ENCODE results near the gene RYR2.

RYR2 gene

GRCh38 chr1:237444120-237444790 lies 402.3 kb downstream of the RYR2 start:
- no peak for DNase-seq (ENCODE audit: low spot score)

DNA sequence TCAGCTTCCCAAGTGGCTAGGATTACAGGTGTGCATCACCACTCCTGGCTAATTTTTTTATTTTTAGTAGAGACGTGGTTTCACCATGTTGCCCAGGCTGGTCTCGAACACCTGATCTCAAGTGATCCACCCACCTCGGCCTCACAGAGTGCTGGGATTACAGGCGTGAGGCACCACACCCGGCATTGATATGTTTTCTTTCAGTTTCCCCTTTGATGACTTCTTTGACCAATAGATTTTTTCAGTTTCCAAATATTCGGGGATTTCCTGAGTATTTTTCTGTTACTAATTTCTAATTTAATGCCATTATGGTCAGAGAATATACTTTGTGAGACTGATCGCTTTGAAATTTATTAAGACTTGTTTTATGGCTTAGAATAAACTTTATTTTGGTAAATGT lies 406.1 kb downstream of the RYR2 start:
- DNase-seq (ENCODE audit: low spot score), result no peak

GRCh38 chr1:237457573-237457972 lies 415.6 kb downstream of the RYR2 start:
- DNase-seq (ENCODE audit: low spot score), result no peak

GRCh38 chr1:237467320-237467719 lies 425.3 kb downstream of the RYR2 start:
- no peak for DNase-seq (ENCODE audit: low spot score)

DNA sequence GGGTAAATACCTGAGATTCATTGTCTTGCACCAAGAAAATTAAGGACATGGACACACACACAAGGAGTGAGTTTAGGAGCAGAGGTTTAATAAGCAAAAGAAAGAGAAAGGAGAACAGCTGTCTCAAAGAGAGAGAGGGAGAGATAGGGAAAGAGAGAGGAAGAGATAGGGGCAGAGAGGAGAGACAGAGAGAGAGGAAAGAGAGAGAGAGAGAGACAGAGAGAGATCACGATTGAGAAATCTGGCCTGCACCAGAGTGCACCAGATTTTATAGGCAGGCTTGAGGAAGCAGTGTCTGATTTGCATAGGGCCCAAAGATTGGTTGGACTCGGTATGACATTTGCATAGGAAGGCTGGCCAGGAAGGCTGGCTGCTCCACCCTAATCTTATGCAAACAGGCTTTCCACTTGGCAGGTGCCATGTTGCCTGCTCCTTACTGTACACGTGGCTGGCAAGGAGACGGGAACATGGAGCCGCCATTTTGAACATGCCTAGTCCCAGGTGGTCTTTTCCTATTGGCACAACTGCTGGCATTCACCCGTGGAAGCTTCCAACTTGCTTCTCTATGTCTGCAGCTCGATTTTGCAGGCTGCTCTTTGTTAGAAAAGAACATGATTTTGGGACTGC lies 428.8 kb downstream of the RYR2 start:
- DNase-seq (ENCODE audit: low spot score), result no peak

DNA sequence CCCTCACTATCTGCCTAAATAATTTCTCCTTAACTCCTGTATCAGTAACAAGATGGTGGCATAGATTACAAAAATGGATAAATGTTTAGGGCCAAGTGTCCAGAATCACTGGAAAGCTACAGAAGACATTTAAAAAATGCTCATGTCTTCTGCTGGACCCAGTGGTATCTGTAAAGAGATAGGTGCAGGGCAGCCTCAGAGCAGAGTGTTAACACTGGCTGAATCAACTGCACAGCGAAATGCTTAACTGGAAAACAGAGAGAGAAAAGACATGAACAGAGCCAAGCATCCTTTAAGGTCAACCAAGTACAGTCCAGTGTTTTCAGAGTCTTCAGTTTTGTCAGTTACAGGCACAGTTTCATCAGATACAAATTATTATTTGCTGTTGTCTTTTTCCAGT lies 429.4 kb downstream of the RYR2 start:
- DNase-seq (ENCODE audit: low spot score), result no peak

GRCh38 chr1:237471956-237472355 lies 430.0 kb downstream of the RYR2 start:
- DNase-seq (ENCODE audit: low spot score), result no peak

DNA sequence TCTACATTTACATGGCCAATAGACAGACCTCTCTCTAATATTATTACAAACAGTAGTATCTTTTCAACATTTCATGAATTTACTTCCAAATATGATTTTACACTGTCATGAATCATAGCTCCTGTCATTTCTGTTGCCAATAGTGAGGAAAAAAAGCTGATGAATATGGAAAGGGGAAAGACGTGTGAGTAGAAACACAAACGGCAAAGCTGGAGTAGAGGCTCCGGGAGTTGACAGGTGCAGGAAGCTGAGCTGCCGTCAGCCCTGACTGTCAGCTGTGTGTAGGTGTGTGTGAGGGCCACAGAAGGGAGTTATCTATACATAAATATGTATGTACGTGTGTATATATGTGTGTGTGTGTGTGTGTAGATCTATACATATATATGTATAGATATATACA lies 431.9 kb downstream of the RYR2 start:
- DNase-seq (ENCODE audit: low spot score), result no peak

DNA sequence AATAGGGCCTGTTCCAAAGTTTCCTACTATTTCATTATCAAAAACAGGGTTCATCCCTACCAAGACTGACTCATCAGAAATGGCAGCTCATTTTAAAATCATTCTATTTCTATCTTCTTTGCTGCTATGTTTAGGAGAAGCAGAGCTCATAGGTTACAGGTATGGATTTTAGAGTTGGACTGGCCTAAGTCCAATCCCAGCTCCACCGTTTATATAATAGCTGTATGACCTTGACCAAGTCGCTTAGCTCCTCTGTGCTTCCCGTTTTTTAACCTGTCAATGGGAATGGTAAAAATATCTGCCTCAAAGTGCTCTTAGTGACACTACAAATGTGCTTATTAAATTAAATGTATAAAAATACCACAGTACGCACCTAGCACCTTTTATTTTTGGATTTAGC lies 436.1 kb downstream of the RYR2 start:
- no peak for DNase-seq (ENCODE audit: low spot score)

GRCh38 chr1:237478842-237479241 lies 436.9 kb downstream of the RYR2 start:
- DNase-seq (ENCODE audit: low spot score), result no peak

DNA sequence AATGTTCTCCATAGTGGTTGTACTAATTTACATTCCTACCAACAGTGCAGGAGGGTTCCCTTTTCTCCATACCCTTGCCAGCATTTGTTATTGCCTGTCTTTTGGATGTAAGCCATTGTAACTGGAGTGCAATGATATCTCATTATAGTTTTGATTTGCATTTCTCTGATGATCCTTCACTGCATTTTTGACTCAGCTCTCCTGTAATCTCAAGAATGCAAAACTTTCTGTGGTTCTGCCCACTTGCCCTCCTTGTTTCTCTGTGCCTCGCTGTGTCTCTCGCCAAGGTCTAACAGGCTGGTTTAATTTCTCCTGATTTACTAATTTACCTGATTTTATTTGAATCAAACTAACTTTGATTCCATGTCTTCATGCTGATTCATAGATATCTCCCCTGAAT lies 440.8 kb downstream of the RYR2 start:
- DNase-seq (ENCODE audit: low spot score), result no peak

DNA sequence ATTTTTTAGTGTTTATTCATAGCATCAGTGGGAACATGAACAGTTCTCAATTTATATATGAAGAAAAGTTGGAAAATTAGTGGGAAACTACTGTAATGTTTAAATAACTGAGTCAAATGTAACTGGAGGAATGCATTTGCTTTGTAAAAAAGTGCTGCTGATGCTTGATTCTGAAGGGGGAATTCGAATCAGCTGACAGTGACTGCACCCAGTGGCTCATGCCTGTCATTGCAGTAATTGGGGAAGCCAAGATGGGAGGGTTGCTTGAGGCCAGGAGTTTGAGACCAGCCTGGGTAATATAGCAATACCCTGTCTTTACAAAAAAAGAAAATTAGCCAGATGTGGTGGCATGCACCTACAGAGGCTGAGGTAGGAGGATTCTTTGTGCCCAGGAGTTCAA lies 450.4 kb downstream of the RYR2 start:
- no peak for DNase-seq (ENCODE audit: low spot score)

- no peak for DNase-seq (ENCODE audit: low spot score)
These were observed 458.6 kb downstream of the RYR2 start for GRCh38 chr1:237500566-237500965.

DNA sequence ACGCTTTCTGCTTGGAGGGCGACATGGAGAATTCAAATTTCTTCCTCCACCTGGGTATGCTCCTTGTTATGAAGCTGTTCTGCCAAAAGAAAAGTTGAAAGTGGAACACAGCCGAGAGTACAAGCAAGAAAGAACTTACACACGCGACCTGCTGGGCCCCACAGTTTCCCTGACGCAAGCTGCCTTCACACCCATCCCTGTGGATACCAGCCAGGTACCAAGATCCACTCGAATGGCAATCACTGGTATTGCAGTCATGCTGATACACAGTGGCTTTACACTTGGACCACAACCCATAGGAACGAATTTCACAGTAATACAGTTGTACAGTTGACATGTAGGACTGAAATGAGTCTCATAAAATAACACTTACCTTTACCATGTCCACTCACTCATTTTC lies 461.3 kb downstream of the RYR2 start:
- no peak for DNase-seq (ENCODE audit: low spot score)

- DNase-seq (ENCODE audit: low spot score), result no peak
These were observed 465.0 kb downstream of the RYR2 start for GRCh38 chr1:237507005-237507404.

GRCh38 chr1:237509748-237510147 lies 467.8 kb downstream of the RYR2 start:
- no peak for DNase-seq (ENCODE audit: low spot score)

DNA sequence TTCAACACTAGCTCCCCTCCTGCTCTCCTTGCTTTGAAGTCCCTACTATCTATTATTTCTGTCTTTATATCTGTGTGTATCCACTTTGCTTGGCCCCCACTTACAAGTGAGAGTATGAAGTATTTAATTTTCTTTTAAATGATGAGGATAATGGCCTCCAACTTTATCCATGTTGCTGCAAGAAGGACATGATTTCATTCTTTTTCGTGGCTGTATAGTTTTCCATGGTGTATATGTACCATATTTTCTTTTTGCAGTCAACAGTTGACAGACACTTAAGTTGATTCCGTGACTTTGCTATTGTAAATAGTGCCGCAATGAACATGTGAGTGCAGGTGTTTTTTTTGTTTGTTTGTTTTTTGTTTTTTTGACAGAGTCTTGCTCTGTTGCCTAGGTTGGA lies 483.1 kb downstream of the RYR2 start:
- DNase-seq (ENCODE audit: low spot score), result no peak

GRCh38 chr1:237527761-237528160 lies 485.8 kb downstream of the RYR2 start:
- DNase-seq (ENCODE audit: low spot score), result no peak

DNA sequence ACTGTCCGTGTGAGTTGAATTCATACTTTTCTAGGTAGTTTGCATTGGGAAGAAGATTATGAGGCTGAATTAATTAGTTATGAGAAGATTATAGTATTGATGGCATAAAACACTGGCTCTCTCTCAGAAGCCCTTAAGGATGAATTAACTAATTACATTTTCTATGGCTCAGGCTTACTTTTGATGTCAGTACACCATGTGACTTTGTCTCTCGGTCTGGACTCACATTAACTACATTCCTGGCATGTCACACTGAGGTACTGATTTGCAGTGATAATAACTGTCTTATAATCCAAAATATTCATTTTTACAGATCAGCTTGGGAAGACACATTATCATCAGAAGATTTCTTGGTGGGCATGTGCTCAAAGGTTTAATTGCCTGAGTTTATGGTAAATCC lies 486.6 kb downstream of the RYR2 start:
- DNase-seq (ENCODE audit: low spot score), result no peak

DNA sequence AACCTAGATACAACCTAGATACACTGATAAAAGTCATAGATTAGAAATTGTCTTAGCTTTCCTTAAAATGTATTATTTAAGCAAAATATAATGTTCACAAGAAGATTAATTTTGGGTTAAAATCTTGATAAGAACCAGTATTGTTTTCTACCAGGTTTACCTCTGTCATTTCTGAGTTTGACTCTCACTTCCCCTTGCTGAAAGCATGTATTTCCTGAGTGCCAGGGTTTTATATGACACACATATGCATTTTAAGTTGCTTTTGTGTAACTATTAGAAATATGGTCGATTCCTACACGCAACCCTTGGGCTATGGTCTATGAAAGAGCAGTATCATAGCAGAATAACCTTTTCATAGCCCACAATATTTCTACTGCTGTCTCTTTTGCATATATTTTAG lies 497.1 kb downstream of the RYR2 start:
- no peak for DNase-seq (ENCODE audit: low spot score)

GRCh38 chr1:237542525-237543418 lies 500.8 kb downstream of the RYR2 start:
- DNase-seq (ENCODE audit: low spot score), result no peak

DNA sequence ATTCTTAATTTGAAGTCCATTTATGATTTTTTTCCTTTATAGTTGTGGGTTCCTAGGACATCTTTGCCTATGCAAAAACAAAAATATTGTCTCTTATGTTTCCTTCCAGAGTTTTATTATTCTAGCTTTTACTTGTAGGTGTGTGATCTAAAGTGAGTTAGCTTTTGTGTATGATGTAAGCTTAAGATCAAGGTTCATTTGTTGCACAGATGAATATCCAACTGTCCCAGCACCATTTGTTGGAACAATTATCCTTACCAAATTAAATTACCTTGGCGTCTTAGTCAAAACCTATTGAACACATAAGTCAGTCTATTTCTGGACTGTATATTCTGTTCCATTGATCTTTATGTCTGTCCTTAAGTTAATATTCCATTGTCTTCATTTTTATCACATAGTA lies 511.1 kb downstream of the RYR2 start:
- no peak for DNase-seq (ENCODE audit: low spot score)

- no peak for DNase-seq (ENCODE audit: low spot score)
These were observed 514.9 kb downstream of the RYR2 start for GRCh38 chr1:237556911-237557310.
